Kidney epithelial cell (primary cell): ENCODE results near the gene DMPK. TPM values are rescaled to one million over a fixed set of nuclear protein-coding genes. Genes with fewer than 3 reads are reported as not detected.

Source experiments
- DNase-seq: peaks from one replicate; pipeline ENCODE4 v3.0.0-alpha.2; 2010; ENCODE audit warnings: low read depth
- H3K27me3 ChIP-seq: 2 replicates; pipeline ENCODE4 v1.6.0; 2011; ENCODE audit warnings: low read length; ENCODE audit not compliant: control insufficient read depth, insufficient read depth
- H3K36me3 ChIP-seq: 2 replicates; pipeline ENCODE4 v1.5.1; 2011; ENCODE audit warnings: low read length; ENCODE audit not compliant: control insufficient read depth, insufficient read depth
- H3K4me3 ChIP-seq: 2 replicates; pipeline ENCODE4 v1.5.1; 2011; ENCODE audit warnings: low read depth, mild to moderate bottlenecking, control low read depth, low read length
- CTCF ChIP-seq: IDR thresholded peaks from 2 replicates; pipeline ENCODE4 v1.5.1; 2011; ENCODE audit warnings: mild to moderate bottlenecking, moderate library complexity, low read length, control low read depth, inconsistent platforms; ENCODE audit not compliant: insufficient read depth, poor library complexity, severe bottlenecking
- total RNA-seq: library from RNA; depleted of rRNA; stranded (reverse); fragments of >200 nt; gene quantifications from 2 replicates; pipeline ENCODE4 v1.2.3, GENCODE V29; 2015

DMPK gene
- total RNA-seq, 1 donor from 2014 or later = 17.7 TPM

DNA sequence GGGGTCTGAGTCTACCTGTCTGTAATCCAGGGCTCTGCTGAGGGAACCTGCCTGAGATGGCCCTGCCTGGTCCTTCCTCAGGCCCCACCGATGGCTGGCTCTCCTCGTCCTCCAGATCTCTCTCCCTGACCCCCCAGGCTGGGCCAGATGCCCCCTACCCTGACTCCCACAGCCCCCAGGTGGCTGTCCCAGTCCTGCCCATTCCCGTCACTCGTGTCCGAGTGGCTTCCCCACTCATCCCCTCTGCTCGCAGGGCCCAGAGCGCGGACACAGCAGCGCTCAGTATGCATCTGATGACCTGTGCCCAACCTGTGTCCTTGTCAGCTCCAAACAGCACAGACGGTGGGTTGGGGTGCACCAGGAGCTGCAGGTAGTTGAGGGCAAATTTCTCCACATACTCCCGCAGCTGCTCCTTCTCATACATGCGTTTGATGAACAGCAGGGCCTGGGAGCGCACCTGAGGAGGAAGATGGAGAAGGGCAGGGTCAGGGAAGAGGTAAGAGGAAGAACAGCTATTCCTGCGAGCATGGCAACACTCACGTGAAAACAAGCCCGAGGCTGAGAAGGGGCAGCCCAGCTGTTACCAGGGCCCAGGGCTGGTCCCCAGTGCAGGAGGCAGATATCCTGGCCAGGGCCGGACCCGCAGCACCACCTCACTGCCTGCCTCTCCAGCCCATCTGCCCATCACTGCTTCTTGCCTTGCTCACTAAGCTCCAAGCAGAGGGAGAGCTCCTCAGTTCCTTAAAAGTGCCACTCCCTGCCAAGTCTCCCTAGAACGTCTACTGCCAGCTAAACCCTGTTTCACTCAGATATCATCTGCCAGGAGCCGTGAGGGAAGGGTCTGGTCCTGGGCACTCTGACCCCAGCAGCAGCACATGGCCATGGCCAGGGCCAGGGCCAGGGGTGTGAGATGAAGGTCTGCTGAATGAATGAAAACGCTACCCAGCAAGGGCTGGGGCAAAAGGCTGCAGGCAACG lies 43.9 kb upstream of the DMPK start:
- Histone ChIP-seq H3K4me3 (no peak overlapping the region), H3K27me3 (no peaks in the 10 kb centered on the region), H3K36me3 (peaks cover 12% of the 10 kb centered on the region)
- no peak for DNase-seq
- no peak for TF ChIP-seq CTCF

GRCh38 chr19:45825263-45825605 lies 42.9 kb upstream of the DMPK start:
- Histone ChIP-seq H3K4me3 (no peak overlapping the region), H3K36me3 (peaks cover 12% of the 10 kb centered on the region), H3K27me3 (no peaks in the 10 kb centered on the region)
- no peak for TF ChIP-seq CTCF
- DNase-seq = no peak

- Histone ChIP-seq H3K27me3 (no peaks in the 10 kb centered on the region), H3K36me3 (peaks cover 12% of the 10 kb centered on the region), H3K4me3 (no peak overlapping the region)
- no peak for DNase-seq
- no peak for TF ChIP-seq CTCF
These were observed 42.4 kb upstream of the DMPK start for GRCh38 chr19:45824531-45825262.

GRCh38 chr19:45824041-45824471 lies 41.8 kb upstream of the DMPK start:
- Histone ChIP-seq H3K36me3 (peaks cover 10% of the 10 kb centered on the region), H3K27me3 (no peaks in the 10 kb centered on the region), H3K4me3 (no peak overlapping the region)
- no peak for TF ChIP-seq CTCF
- no peak for DNase-seq

DNA sequence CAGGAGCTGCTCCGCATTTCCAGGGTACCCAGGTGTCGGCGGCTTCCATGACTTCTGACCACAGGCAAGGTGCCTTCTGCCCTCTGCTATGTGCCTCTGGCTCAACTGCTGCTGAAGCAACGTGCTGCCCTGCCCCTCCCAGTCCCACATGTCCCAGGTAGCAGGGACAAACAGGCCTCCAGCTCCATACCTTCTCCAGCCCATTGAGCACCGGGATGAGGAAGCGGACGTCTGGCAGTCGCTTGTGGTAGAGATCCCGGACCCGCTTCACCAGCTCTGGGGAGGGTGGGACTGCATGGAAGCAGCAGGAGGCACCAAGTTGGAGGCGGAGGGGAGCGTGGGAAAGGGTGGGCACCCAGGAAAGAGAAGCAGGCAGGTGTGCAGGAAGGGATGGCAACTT lies 40.9 kb upstream of the DMPK start:
- TF ChIP-seq CTCF = no peak
- H3K4me3 ChIP-seq = no peak overlapping the region
- peaks cover 10% of the 10 kb centered on the region for H3K36me3 ChIP-seq
- DNase-seq = no peak
- H3K27me3 ChIP-seq = no peaks in the 10 kb centered on the region
